ENCODE measurements around the gene APC2.

Gene APC2

GRCh38 chr19:1450735-1451731 is 1.1 kb downstream of the APC2 start:
- Histone ChIP-seq H3K4me1 (ENCODE audit: control insufficient read depth, insufficient read depth, low read length) (peaks cover 17% of the 10 kb centered on the region), H3K27me3 (ENCODE audit: control insufficient read depth, insufficient read depth, low read length) (peaks cover 24% of the 10 kb centered on the region; the same call in 1 of the 2 replicates), H3K27ac (ENCODE audit: low read length) (no peak overlapping the region), H3K4me3 (ENCODE audit: low read length) (no peak overlapping the region), H3K36me3 (ENCODE audit: control insufficient read depth, insufficient read depth, low read length) (no peaks in the 10 kb centered on the region; the same call in 1 of the 2 replicates), H3K9me3 (ENCODE audit: control insufficient read depth, insufficient read depth, low read length) (no peaks in the 10 kb centered on the region)
- no CpG with 5 or more reads among the region's 22 CpGs for WGBS (ENCODE audit: insufficient coverage, insufficient read length)
- no peak for DNase-seq (ENCODE audit: low read depth, low spot score)

- Histone ChIP-seq H3K27ac (ENCODE audit: low read length) (no peak overlapping the region), H3K4me1 (ENCODE audit: control insufficient read depth, insufficient read depth, low read length) (peaks cover 23% of the 10 kb centered on the region), H3K9me3 (ENCODE audit: control insufficient read depth, insufficient read depth, low read length) (no peaks in the 10 kb centered on the region), H3K36me3 (ENCODE audit: control insufficient read depth, insufficient read depth, low read length) (no peaks in the 10 kb centered on the region; the same call in 1 of the 2 replicates), H3K4me3 (ENCODE audit: low read length) (no peak overlapping the region), H3K27me3 (ENCODE audit: control insufficient read depth, insufficient read depth, low read length) (peaks cover 21% of the 10 kb centered on the region; the same call in 1 of the 2 replicates)
- DNase-seq (ENCODE audit: low read depth, low spot score): no peak
- WGBS (ENCODE audit: insufficient coverage, insufficient read length): no CpG with 5 or more reads among the region's 39 CpGs
These were observed 2.2 kb downstream of the APC2 start for GRCh38 chr19:1451916-1452801.

DNA sequence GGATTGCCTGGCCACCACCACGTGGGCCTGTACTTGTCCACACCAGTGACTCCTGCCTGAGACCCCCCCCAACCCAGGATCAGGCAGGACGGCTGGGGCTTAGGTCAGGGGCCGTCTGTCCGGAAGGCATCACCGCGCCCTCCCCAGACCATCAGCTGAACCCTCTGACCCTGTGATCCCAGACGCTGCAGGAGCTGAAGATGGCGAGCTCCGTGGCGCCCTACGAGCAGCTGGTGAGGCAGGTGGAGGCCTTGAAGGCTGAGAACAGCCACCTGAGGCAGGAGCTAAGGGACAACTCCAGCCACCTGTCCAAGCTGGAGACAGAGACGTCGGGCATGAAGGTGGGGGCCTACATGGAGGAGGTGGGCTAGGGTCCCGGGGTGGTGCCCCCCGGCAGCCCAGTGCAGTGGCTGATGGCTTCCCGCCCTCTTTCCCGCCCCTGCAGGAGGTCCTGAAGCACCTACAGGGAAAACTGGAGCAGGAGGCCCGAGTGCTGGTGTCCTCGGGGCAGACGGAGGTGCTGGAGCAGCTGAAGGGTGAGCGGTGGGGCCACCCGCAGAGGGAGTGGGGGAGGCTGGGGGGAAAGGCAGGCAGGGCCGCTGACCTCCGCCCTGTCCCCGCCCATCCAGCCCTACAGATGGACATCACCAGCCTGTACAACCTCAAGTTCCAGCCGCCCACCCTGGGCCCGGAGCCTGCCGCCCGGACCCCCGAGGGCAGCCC is 3.0 kb downstream of the APC2 start:
- peaks cover 23% of the 10 kb centered on the region for H3K4me1 ChIP-seq (ENCODE audit: control insufficient read depth, insufficient read depth, low read length)
- peaks cover 14% of the 10 kb centered on the region; the same call in 1 of the 2 replicates for H3K27me3 ChIP-seq (ENCODE audit: control insufficient read depth, insufficient read depth, low read length)
- no CpG with 5 or more reads among the region's 30 CpGs for WGBS (ENCODE audit: insufficient coverage, insufficient read length)
- no peak overlapping the region for H3K27ac ChIP-seq (ENCODE audit: low read length)
- H3K36me3 ChIP-seq (ENCODE audit: control insufficient read depth, insufficient read depth, low read length): no peaks in the 10 kb centered on the region; the same call in 1 of the 2 replicates
- H3K9me3 ChIP-seq (ENCODE audit: control insufficient read depth, insufficient read depth, low read length): no peaks in the 10 kb centered on the region
- no peak for DNase-seq (ENCODE audit: low read depth, low spot score)
- H3K4me3 ChIP-seq (ENCODE audit: low read length): no peak overlapping the region

DNA sequence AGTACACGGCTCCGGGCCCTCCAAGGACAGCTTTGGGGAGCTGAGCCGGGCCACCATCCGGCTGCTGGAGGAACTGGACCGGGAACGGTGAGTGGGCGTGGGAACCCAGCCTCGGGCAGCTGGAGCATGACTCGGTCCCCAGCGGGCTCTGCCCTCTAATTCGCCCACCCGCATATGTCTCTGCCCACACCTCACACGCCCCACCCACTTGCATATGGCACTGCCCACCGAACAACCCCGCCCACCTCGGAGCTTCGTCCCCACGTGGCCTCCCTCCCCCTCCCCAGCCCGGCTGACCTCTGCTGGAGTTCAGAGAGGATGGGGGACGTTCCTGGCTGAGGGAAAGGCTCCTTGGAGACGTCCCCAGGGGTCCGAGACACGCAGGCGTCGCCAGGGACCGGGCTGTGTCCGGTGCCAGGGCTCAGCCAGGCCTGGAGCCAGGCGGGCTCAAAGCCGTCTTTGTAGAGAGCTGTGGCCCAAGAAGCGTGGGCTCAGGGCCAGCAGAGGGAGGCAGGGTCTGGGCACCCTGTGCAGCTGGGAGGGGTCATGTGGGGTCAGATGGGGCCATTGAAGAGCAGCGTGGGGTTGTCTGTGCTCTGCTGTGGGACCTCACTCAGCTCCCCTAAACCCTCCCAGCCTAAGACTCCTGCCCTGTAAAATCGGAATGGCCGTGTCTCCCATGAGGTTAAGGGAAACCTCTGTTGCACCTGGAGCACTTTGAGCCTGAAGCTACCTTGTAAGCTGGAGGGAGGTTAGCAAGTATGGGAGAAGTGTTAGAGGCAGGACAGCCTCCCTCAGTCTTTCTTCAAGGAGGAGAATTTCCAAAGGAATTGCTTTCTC is 3.8 kb downstream of the APC2 start:
- Histone ChIP-seq H3K4me1 (ENCODE audit: control insufficient read depth, insufficient read depth, low read length) (peaks cover 23% of the 10 kb centered on the region), H3K9me3 (ENCODE audit: control insufficient read depth, insufficient read depth, low read length) (no peaks in the 10 kb centered on the region), H3K4me3 (ENCODE audit: low read length) (no peak overlapping the region), H3K36me3 (ENCODE audit: control insufficient read depth, insufficient read depth, low read length) (no peaks in the 10 kb centered on the region; the same call in 1 of the 2 replicates), H3K27me3 (ENCODE audit: control insufficient read depth, insufficient read depth, low read length) (peaks cover 12% of the 10 kb centered on the region; the same call in 1 of the 2 replicates), H3K27ac (ENCODE audit: low read length) (no peak overlapping the region)
- WGBS (ENCODE audit: insufficient coverage, insufficient read length): no CpG with 5 or more reads among the region's 33 CpGs
- DNase-seq (ENCODE audit: low read depth, low spot score): no peak

GRCh38 chr19:1455002-1455335 is 5.0 kb downstream of the APC2 start:
- DNase-seq (ENCODE audit: low read depth, low spot score): no peak
- whole genome bisulfite sequencing (ENCODE audit: insufficient coverage, insufficient read length): no CpG with 5 or more reads among the region's 22 CpGs
- Histone ChIP-seq H3K4me1 (ENCODE audit: control insufficient read depth, insufficient read depth, low read length) (peaks cover 21% of the 10 kb centered on the region), H3K27me3 (ENCODE audit: control insufficient read depth, insufficient read depth, low read length) (peaks cover 10% of the 10 kb centered on the region; the same call in 1 of the 2 replicates), H3K36me3 (ENCODE audit: control insufficient read depth, insufficient read depth, low read length) (no peaks in the 10 kb centered on the region; the same call in 1 of the 2 replicates), H3K9me3 (ENCODE audit: control insufficient read depth, insufficient read depth, low read length) (no peaks in the 10 kb centered on the region), H3K4me3 (ENCODE audit: low read length) (peak overlapping the region; percentile 34; the same call in 1 of the 2 replicates), H3K27ac (ENCODE audit: low read length) (no peak overlapping the region)

DNA sequence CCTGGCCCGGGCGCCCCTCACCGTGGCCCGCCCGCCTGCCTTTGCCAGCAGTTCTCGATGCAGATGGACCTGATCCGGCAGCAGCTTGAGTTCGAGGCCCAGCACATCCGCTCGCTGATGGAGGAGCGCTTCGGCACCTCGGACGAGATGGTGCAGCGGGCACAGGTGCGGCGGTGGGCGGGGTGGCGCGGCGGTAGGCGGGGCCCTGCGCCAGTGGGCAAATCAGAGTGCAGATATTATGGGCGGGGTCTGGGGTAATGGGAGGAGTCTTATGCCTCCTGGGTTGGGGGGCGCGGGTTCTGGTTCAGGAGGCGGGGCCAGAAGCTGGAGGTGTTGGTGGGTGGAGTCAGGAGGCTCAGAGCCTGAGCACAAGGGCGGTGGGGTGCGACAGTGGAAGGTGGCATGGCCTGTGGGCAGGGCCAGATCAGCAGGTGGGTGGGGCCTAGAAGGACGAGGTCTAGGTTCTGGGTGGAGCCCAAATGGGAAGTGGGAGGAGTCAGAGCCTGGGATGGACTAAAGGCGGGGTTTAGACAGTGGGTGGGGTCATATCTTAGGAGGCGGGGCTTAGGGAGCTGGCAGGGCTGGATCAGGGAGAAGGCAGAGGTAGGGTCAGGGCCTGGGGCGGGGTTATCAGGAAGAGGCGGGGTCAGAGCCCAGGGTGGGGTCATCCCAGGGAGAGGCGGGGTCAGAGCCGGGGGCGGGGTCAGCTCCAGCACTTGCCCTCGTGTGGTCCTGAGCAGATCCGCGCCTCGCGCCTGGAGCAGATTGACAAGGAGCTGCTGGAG is 5.6 kb downstream of the APC2 start:
- Histone ChIP-seq H3K27ac (ENCODE audit: low read length) (no peak overlapping the region), H3K4me3 (ENCODE audit: low read length) (peak overlapping the region; percentile 34; the same call in 1 of the 2 replicates), H3K27me3 (ENCODE audit: control insufficient read depth, insufficient read depth, low read length) (peaks cover 6% of the 10 kb centered on the region; the same call in 1 of the 2 replicates), H3K4me1 (ENCODE audit: control insufficient read depth, insufficient read depth, low read length) (peaks cover 19% of the 10 kb centered on the region), H3K36me3 (ENCODE audit: control insufficient read depth, insufficient read depth, low read length) (no peaks in the 10 kb centered on the region; the same call in 1 of the 2 replicates), H3K9me3 (ENCODE audit: control insufficient read depth, insufficient read depth, low read length) (no peaks in the 10 kb centered on the region)
- WGBS (ENCODE audit: insufficient coverage, insufficient read length): no CpG with 5 or more reads among the region's 42 CpGs
- peak; percentile 87 for DNase-seq (ENCODE audit: low read depth, low spot score)

GRCh38 chr19:1456121-1456900 is 6.4 kb downstream of the APC2 start:
- no peaks in the 10 kb centered on the region; the same call in 1 of the 2 replicates for H3K27me3 ChIP-seq (ENCODE audit: control insufficient read depth, insufficient read depth, low read length)
- no peak overlapping the region for H3K4me3 ChIP-seq (ENCODE audit: low read length)

GRCh38 chr19:1457031-1457739 is 7.3 kb downstream of the APC2 start:
- no peaks in the 10 kb centered on the region for H3K9me3 ChIP-seq (ENCODE audit: control insufficient read depth, insufficient read depth, low read length)
- H3K27me3 ChIP-seq (ENCODE audit: control insufficient read depth, insufficient read depth, low read length): no peaks in the 10 kb centered on the region; the same call in 1 of the 2 replicates
- H3K4me3 ChIP-seq (ENCODE audit: low read length): no peak overlapping the region
- no CpG with 5 or more reads among the region's 48 CpGs for WGBS (ENCODE audit: insufficient coverage, insufficient read length)
- no peaks in the 10 kb centered on the region; the same call in 1 of the 2 replicates for H3K36me3 ChIP-seq (ENCODE audit: control insufficient read depth, insufficient read depth, low read length)
- no peak for DNase-seq (ENCODE audit: low read depth, low spot score)
- H3K27ac ChIP-seq (ENCODE audit: low read length): no peak overlapping the region
- peaks cover 16% of the 10 kb centered on the region for H3K4me1 ChIP-seq (ENCODE audit: control insufficient read depth, insufficient read depth, low read length)

More at GRCh38 chr19:1456121-1456900, 6.4 kb downstream of the APC2 start:
- Histone ChIP-seq H3K4me1 (ENCODE audit: control insufficient read depth, insufficient read depth, low read length) (peaks cover 19% of the 10 kb centered on the region), H3K27ac (ENCODE audit: low read length) (no peak overlapping the region), H3K9me3 (ENCODE audit: control insufficient read depth, insufficient read depth, low read length) (no peaks in the 10 kb centered on the region), H3K36me3 (ENCODE audit: control insufficient read depth, insufficient read depth, low read length) (no peaks in the 10 kb centered on the region; the same call in 1 of the 2 replicates)
- no CpG with 5 or more reads among the region's 43 CpGs for WGBS (ENCODE audit: insufficient coverage, insufficient read length)
- no peak for DNase-seq (ENCODE audit: low read depth, low spot score)

Data from iPS DF 6.9 (cell line).